WERI-Rb-1 (cell line): ENCODE results near the gene MRGPRD.
A peak's percentile ranks its signal among the peaks of the same experiment; 100 is the strongest.
"Not testable (repeated sequence)": the region's sequence is repeated elsewhere in the genome, so short reads cannot be mapped to it uniquely, and the experiment has no call there.

ENCODE experiments used
- DNase-seq: peaks from one replicate; pipeline ENCODE4 v3.0.0-alpha.2; 2020
- H3K27ac ChIP-seq: fragments of 250-450 bp; sonication (Bioruptor Pico); 2 replicates; pipeline ENCODE4 v1.5.1; 2020; ENCODE audit warnings: mild to moderate bottlenecking, moderate library complexity
- H3K27me3 ChIP-seq: fragments of 250-450 bp; sonication (Bioruptor Pico); 2 replicates; pipeline ENCODE4 v1.5.1; 2021; ENCODE audit warnings: mild to moderate bottlenecking, low read depth, moderate library complexity; ENCODE audit not compliant: insufficient read depth, severe bottlenecking
- H3K36me3 ChIP-seq: fragments of 250-450 bp; sonication (Bioruptor Pico); 2 replicates; pipeline ENCODE4 v1.5.1; 2020; ENCODE audit warnings: mild to moderate bottlenecking, moderate library complexity
- H3K4me3 ChIP-seq: 2 replicates; pipeline ENCODE4 v1.5.1; 2011; ENCODE audit warnings: low read depth, mild to moderate bottlenecking, control low read depth, low read length
- H3K9me3 ChIP-seq: fragments of 250-450 bp; sonication (Bioruptor Pico); 2 replicates; pipeline ENCODE4 v1.5.1; 2021; ENCODE audit warnings: mild to moderate bottlenecking, moderate library complexity; ENCODE audit not compliant: severe bottlenecking
- TF ChIP-seq, protein P1 (sequence below): IDR thresholded peaks from 2 replicates; pipeline ENCODE4 v1.5.1; 2011; ENCODE audit warnings: low read depth, mild to moderate bottlenecking, control low read depth, inconsistent platforms, low read length

MRGPRD gene

DNA sequence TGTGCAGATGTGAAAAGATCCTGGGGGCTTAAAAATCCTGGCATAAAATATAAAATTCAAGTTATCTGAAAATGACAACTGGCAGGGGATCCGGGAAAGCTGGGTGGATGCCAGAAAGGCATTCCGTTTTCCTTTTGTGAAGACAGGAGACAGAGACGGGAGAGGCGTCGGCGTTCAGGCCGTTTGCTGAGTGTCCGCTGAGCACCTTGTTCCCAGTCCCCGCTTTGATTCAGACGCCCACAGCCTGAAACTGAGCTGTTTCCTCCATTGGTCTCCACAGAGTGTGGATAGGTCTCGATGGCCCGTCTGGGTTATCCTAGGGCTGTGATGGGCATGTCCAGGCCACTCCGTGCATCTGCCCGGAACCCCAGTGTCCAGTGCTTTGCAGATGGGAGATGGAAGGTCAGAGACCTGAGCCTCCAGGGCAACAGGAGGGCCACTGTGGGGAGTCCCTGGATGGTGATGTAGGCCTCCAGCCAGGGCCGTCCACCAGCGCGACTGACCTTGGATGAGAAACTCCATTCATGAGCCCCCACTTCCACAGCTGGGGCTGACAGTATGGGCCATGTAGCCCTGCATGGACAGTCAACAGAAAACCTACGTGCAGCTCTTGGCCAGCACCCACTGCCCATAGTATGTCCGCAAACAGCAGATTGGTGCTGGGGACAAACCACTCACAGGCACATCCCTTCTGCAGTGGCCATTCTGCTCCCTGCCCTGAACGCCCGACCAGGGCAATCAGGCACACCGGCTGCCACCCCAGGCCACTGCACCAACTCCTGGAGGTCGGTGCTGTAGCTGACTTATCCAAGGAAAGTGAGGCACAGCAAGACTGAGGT, 20.7 kb upstream of the MRGPRD start:
- Histone ChIP-seq H3K36me3 (no peaks in the 10 kb centered on the region), H3K9me3 (no peaks in the 10 kb centered on the region), H3K27me3 (no peaks in the 10 kb centered on the region), H3K27ac (no peak overlapping the region), H3K4me3 (no peak overlapping the region)
- no peak for DNase-seq
- TF ChIP-seq, protein P1, sequence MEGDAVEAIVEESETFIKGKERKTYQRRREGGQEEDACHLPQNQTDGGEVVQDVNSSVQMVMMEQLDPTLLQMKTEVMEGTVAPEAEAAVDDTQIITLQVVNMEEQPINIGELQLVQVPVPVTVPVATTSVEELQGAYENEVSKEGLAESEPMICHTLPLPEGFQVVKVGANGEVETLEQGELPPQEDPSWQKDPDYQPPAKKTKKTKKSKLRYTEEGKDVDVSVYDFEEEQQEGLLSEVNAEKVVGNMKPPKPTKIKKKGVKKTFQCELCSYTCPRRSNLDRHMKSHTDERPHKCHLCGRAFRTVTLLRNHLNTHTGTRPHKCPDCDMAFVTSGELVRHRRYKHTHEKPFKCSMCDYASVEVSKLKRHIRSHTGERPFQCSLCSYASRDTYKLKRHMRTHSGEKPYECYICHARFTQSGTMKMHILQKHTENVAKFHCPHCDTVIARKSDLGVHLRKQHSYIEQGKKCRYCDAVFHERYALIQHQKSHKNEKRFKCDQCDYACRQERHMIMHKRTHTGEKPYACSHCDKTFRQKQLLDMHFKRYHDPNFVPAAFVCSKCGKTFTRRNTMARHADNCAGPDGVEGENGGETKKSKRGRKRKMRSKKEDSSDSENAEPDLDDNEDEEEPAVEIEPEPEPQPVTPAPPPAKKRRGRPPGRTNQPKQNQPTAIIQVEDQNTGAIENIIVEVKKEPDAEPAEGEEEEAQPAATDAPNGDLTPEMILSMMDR = no peak

DNA sequence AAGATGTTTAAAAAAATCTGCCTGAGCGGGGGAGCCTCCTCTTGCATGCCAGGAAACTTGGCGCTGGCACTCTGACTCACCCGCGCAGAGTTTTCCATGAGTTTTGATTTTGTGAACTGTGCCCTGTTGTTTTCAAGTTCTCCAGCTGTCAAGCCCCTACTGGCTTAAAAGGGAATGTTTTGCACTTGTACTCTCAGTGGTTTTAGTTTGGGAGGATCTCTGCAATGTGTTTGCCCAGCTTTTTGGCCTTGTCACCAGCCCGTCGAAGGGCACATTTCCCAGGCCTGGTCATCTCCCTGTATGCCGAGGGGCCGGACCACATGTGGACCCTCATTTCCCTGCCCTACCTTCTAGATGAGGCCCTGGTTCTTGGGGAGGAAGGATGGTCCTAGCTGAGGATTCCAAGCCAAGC, 20.1 kb upstream of the MRGPRD start:
- Histone ChIP-seq H3K27ac (no peak overlapping the region), H3K4me3 (no peak overlapping the region)
- TF ChIP-seq, protein P1 = peak; percentile 39; the same call in 1 of the 2 replicates

DNA sequence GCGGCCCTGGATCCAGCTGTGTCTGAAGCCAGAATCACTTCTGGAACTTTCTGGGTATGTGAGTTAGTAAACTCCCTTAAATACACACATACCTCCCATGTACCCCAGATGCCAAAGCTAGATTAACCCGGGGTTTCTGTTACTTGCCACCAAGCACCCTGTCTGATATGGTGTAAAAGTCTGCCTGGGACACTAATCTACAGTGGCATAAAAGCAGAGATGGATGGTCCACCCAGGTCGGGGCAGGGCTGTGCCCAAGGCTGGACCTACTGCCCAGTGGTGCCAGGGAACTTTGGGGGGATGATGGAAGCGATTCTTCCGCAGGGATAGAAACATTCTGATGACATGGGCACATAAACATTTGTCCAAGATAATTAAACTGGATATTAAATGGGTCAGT, 19.6 kb upstream of the MRGPRD start:
- H3K9me3 ChIP-seq = no peaks in the 10 kb centered on the region
- no peaks in the 10 kb centered on the region for H3K36me3 ChIP-seq
- no peak overlapping the region for H3K4me3 ChIP-seq
- no peak for DNase-seq
- no peaks in the 10 kb centered on the region for H3K27me3 ChIP-seq
- H3K27ac ChIP-seq = no peak overlapping the region
- TF ChIP-seq, protein P1 = no peak

More for the DNA sequence above, 20.1 kb upstream of the MRGPRD start:
- no peaks in the 10 kb centered on the region for H3K27me3 ChIP-seq
- H3K36me3 ChIP-seq = no peaks in the 10 kb centered on the region
- no peaks in the 10 kb centered on the region for H3K9me3 ChIP-seq
- DNase-seq = no peak

DNA sequence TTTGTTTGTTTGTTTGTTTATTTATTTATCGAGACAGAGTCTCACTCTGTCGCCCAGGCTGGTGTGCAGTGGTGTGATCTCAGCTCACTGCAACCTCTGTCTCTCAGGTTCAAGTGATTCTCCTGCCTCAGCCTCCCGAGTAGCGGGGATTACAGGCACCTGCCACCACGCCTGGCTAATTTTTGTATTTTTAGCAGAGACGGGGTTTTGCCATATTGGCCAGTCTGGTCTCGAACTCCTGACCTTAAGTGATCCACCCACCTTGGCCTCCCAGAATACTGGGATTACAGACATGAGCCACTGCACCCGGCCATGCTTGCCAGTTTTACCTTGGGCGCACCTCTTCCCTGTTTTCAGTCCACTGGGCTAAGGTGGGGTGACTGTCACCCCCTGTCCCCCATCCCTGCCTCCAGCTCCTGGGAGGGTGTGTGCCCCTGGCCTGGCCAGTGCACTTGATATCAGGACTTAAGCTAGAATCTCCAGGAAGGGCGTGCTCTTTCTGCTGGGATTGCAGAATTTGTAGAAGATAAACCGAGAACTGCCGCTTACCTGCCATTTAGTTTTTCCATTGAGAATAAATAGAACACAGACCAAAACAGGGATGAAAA, 19.1 kb upstream of the MRGPRD start:
- not testable (repeated sequence) for H3K27ac ChIP-seq, H3K4me3 ChIP-seq, DNase-seq, H3K27me3 ChIP-seq, H3K36me3 ChIP-seq, H3K9me3 ChIP-seq

DNA sequence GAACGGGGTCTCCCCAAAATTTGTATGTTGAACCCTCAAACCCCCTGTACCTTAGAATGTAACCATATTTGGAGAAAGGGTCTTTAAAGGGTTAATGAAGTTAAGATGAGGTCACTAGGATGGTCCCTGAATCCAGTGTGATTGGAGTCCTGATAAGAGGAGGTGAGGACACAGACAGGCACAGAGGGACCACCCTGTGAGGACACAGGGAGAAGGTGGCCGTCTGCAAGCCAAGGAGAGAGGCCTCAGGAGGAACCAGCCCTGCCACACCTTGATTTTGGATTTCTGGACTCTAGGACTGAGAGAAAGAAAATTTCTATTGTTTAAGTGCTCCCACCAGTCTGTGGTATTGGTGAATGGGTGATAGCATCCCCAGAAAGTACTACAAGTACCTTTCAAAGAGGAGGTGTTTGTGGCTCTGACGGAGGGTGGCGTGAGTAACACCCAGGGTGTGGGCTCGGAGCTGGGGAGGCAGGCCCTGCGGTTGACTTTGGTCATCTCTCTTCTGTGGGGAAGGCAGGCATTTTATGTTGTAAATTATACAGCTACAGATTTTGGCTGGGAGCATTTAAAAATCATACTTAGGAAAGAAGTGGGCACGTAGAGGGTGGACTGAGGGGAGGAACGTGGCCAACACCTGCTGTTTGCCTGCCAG, 18.4 kb upstream of the MRGPRD start:
- Histone ChIP-seq H3K36me3 (no peaks in the 10 kb centered on the region), H3K27me3 (no peaks in the 10 kb centered on the region), H3K9me3 (no peaks in the 10 kb centered on the region), H3K27ac (no peak overlapping the region), H3K4me3 (no peak overlapping the region)
- TF ChIP-seq, protein P1 = no peak
- no peak for DNase-seq

DNA sequence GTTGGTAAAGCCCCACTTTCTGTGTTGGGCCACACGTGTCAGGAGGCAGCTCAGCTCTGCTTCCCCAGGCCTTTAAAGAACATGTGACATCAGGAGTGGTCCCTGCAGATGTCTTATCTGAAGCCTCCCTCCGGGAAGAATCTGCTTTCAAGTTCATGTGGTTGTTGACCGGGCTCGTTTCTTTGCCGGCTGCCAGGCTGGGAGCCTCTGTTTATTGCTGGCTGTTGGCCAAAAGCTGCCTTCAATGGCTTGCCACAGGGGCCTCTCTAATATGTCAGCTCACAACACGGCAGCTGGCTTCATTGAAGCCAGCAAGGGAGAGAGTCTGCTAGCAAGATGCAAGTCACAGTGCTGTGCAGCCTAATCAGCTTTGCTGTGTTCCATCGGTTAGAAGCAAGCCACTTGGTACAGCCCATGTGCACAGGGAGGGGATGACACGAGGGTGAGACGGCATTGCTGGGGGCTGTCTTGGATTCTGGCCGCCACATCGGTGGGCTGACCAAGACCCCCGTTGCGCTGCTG, 17.7 kb upstream of the MRGPRD start:
- TF ChIP-seq, protein P1 = no peak
- no peaks in the 10 kb centered on the region for H3K9me3 ChIP-seq
- H3K27ac ChIP-seq = no peak overlapping the region
- H3K4me3 ChIP-seq = no peak overlapping the region
- peak; percentile 55 for DNase-seq
- H3K36me3 ChIP-seq = no peaks in the 10 kb centered on the region
- no peaks in the 10 kb centered on the region for H3K27me3 ChIP-seq
